GM18907 (cell line): ENCODE data around the gene HABP2.

Experiments
- ATAC-seq: cut with Tn5 transposase; IDR thresholded peaks from one replicate; pipeline ENCODE4 v1.9.1; 2021; ENCODE audit warnings: mild to moderate bottlenecking, moderate library complexity; ENCODE audit not compliant: unreplicated experiment

The HABP2 gene

GRCh38 chr10:113524539-113525490, 28.0 kb upstream of the HABP2 start:
- no peak for ATAC-seq

- ATAC-seq, result no peak
Measured at GRCh38 chr10:113525713-113526112, 27.1 kb upstream of the HABP2 start.

- ATAC-seq, result no peak
Measured at GRCh38 chr10:113527211-113527906, 25.5 kb upstream of the HABP2 start.

GRCh38 chr10:113528876-113529275, 24.0 kb upstream of the HABP2 start:
- ATAC-seq, result no peak

- no peak for ATAC-seq
Measured at GRCh38 chr10:113529575-113529974, 23.3 kb upstream of the HABP2 start.

- ATAC-seq, result no peak
Measured at GRCh38 chr10:113530476-113530875, 22.4 kb upstream of the HABP2 start.

- no peak for ATAC-seq
Measured at GRCh38 chr10:113532724-113533123, 20.1 kb upstream of the HABP2 start.

GRCh38 chr10:113533801-113534200, 19.1 kb upstream of the HABP2 start:
- no peak for ATAC-seq

- no peak for ATAC-seq
Measured at GRCh38 chr10:113534423-113534822, 18.4 kb upstream of the HABP2 start.

GRCh38 chr10:113537672-113538071, 15.2 kb upstream of the HABP2 start:
- ATAC-seq, result no peak

- no peak for ATAC-seq
Measured at GRCh38 chr10:113538151-113538550, 14.7 kb upstream of the HABP2 start.

GRCh38 chr10:113539789-113540188, 13.1 kb upstream of the HABP2 start:
- no peak for ATAC-seq

GRCh38 chr10:113540845-113541548, 11.9 kb upstream of the HABP2 start:
- ATAC-seq, result no peak

GRCh38 chr10:113541549-113541927, 11.3 kb upstream of the HABP2 start:
- no peak for ATAC-seq

GRCh38 chr10:113543107-113543955, 9.5 kb upstream of the HABP2 start:
- ATAC-seq, result no peak

- ATAC-seq, result no peak
Measured at GRCh38 chr10:113544392-113544791, 8.5 kb upstream of the HABP2 start.

GRCh38 chr10:113547426-113547825, 5.4 kb upstream of the HABP2 start:
- no peak for ATAC-seq

- ATAC-seq, result no peak
Measured at GRCh38 chr10:113549856-113550255, 3.0 kb upstream of the HABP2 start.

- no peak for ATAC-seq
Measured at GRCh38 chr10:113550365-113550764, 2.5 kb upstream of the HABP2 start.

- no peak for ATAC-seq
Measured at GRCh38 chr10:113552014-113552413, 839 bp upstream of the HABP2 start.

GRCh38 chr10:113553149-113553548, 296 bp downstream of the HABP2 start:
- ATAC-seq, result no peak
